ENCODE measurements around the gene CXCR6. TPM values are rescaled to one million over a fixed set of nuclear protein-coding genes. Genes with fewer than 3 reads are reported as not detected.

The CXCR6 gene
- total and polyA plus RNA-seq, 2 of the 8 experiments (the other 6 are each of a cell fraction or from before 2014, with no cell fraction given), result not detected

GRCh38 chr3:45955017-45955647 lies 11.9 kb downstream of the CXCR6 start:
- Histone ChIP-seq H3K36me3 (ENCODE audit: control insufficient read depth in 2 of 4, insufficient read depth in 4 of 4, low read length in 3 of 4) (peaks cover 16 to 84% (median 66%) of the 10 kb centered on the region in 4 experiments), H3K27me3 (replicated peaks in 1 of 4; ENCODE audit: control insufficient read depth in 3 of 4, extremely low read depth in 1 of 4, insufficient read depth in 3 of 4, low read length in 3 of 4) (no peaks in the 10 kb centered on the region; a peak in 1 of 7 replicates), H3K23me2 (ENCODE audit: low read depth, low read length) (no peaks in the 10 kb centered on the region), H4K20me1 (replicated peaks in 1 of 2; ENCODE audit: control insufficient read depth in 1 of 2, insufficient read depth in 2 of 2, low read length in 2 of 2) (peaks cover 0 to 2% of the 10 kb centered on the region in 2 experiments), H3K4me3 (ENCODE audit: extremely low read depth in 1 of 4, insufficient read depth in 2 of 4, low read depth in 3 of 4, low read length in 4 of 4) (no peak overlapping the region), H2BK5ac (ENCODE audit: low read depth, low read length) (no peak overlapping the region), H3K79me1 (ENCODE audit: low read depth, low read length) (no peaks in the 10 kb centered on the region), H2BK120ac (replicated peaks; ENCODE audit: low read depth, low read length) (no peak overlapping the region), H2AK5ac (ENCODE audit: low read depth, low read length) (no peak overlapping the region), H4K91ac (replicated peaks; ENCODE audit: insufficient read length, low read length) (no peak overlapping the region), H3K56ac (replicated peaks; ENCODE audit: insufficient read length, low read depth, low read length) (no peak overlapping the region), H2BK20ac (ENCODE audit: low read length) (no peak overlapping the region), H2AFZ (ENCODE audit: low read length) (no peak overlapping the region), H3K79me2 (ENCODE audit: control insufficient read depth in 1 of 2, insufficient read depth in 2 of 2, low read length in 2 of 2) (no peaks in the 10 kb centered on the region), H3K9me3 (ENCODE audit: insufficient read depth in 2 of 2, low read depth in 1 of 2, low read length in 1 of 2) (no peaks in the 10 kb centered on the region), H3K9ac (replicated peaks in 1 of 4; ENCODE audit: extremely low read depth in 1 of 4, low read depth in 3 of 4, low read length in 3 of 4) (no peak overlapping the region), H3K4me1 (replicated peaks in 1 of 4; ENCODE audit: control insufficient read depth in 3 of 4, insufficient read depth in 4 of 4, low read length in 3 of 4) (no peaks in the 10 kb centered on the region), H3K4me2 (ENCODE audit: insufficient read depth in 1 of 2, low read depth in 2 of 2, low read length in 2 of 2) (no peak overlapping the region), H3K27ac (ENCODE audit: low read depth, low read length) (no peak overlapping the region), H2BK15ac (ENCODE audit: low read length) (no peak overlapping the region), H2BK12ac (ENCODE audit: low read depth, low read length) (no peak overlapping the region), H4K8ac (ENCODE audit: extremely low read depth, insufficient read depth, low read length) (no peak overlapping the region), H3K23ac (ENCODE audit: insufficient read length) (no peak overlapping the region), H3K18ac (ENCODE audit: extremely low read depth, low read length) (no peak overlapping the region), H3K14ac (ENCODE audit: insufficient read length) (no peak overlapping the region), H4K5ac (ENCODE audit: insufficient read length, low read depth, low read length) (no peak overlapping the region), H3K4ac (replicated peaks; ENCODE audit: insufficient read length, low read depth, low read length) (no peak overlapping the region)
- DNase-seq (ENCODE audit: low read depth in 1 of 2, low spot score in 2 of 2) (no peak), FAIRE-seq (no peak)
- POLR2A ChIA-PET (ENCODE audit: partially characterized antibody), result no interaction called here
- CTCF ChIA-PET (ENCODE audit: partially characterized antibody), result no interaction called here
- 92% methylated on average over 11 of the region's 11 CpGs; no CpG with 5 or more reads in 1 of the 2 experiments for WGBS, 2 experiments (ENCODE audit: extremely low coverage in 1 of 2, insufficient coverage in 1 of 2, insufficient read length in 1 of 2, insufficient replicate concordance in 2 of 2, low coverage in 1 of 2, low lambda C conversion rate in 2 of 2, missing lambda C conversion rate in 1 of 2)
- TF ChIP-seq BRCA1 (IDR thresholded peaks at IDR 0.05; ENCODE audit: low read depth, low read length) (no peak), RFX5 (IDR thresholded peaks at IDR 0.05; ENCODE audit: borderline replicate concordance, low read depth, low read length) (no peak), CBX8 (IDR thresholded peaks at IDR 0.05; ENCODE audit: borderline replicate concordance, low read depth, low read length) (no peak), CTBP2 (IDR thresholded peaks at IDR 0.05; ENCODE audit: borderline replicate concordance, insufficient read depth, insufficient read length, low read length) (no peak), SIRT6 (IDR thresholded peaks at IDR 0.05; ENCODE audit: low read length) (no peak), POU5F1 (IDR thresholded peaks at IDR 0.05; ENCODE audit: low read depth, low read length) (no peak), ASH2L (IDR thresholded peaks at IDR 0.05; ENCODE audit: low read length) (no peak), EGR1 (IDR thresholded peaks at IDR 0.05; ENCODE audit: borderline replicate concordance, low read depth, low read length) (no peak), SIN3A (conservative IDR thresholded peaks at IDR 0.05 in 1 of 2, IDR thresholded peaks at IDR 0.05 in 1 of 2; ENCODE audit: low read depth in 1 of 2, low read length in 2 of 2) (no peak), GTF2F1 (IDR thresholded peaks at IDR 0.05; ENCODE audit: borderline replicate concordance, low read depth, low read length) (no peak), SP4 (IDR thresholded peaks at IDR 0.05; ENCODE audit: low read length) (no peak)
